Large intestine (tissue), 3 donors: ENCODE results near the gene SMYD3. TPM values are rescaled to one million over a fixed set of nuclear protein-coding genes. Genes with fewer than 3 reads are reported as not detected.
"Not testable (repeated sequence)": the region's sequence is repeated elsewhere in the genome, so short reads cannot be mapped to it uniquely, and the experiment has no call there.

Experiments used
- DNase-seq, 2 donors: peaks; one replicate each; pipeline versions ENCODE4 v3.0.0 to v3.0.0-alpha.2; 2013
- H3K27ac ChIP-seq: one replicate; pipeline ENCODE4 v1.5.1; 2013; ENCODE audit warnings: low read length
- H3K27me3 ChIP-seq: 2 replicates; pipeline ENCODE4 v1.6.1; 2013; ENCODE audit warnings: low read length; ENCODE audit not compliant: control insufficient read depth, insufficient read depth
- H3K36me3 ChIP-seq: 2 replicates; pipeline ENCODE4 v1.6.1; 2013; ENCODE audit warnings: low read length; ENCODE audit not compliant: control insufficient read depth, insufficient read depth
- H3K4me1 ChIP-seq: one replicate; pipeline ENCODE4 v1.6.1; 2013; ENCODE audit warnings: low read length; ENCODE audit not compliant: control insufficient read depth, insufficient read depth
- H3K4me3 ChIP-seq: one replicate; pipeline ENCODE4 v1.5.1; 2013; ENCODE audit warnings: low read length
- H3K9me3 ChIP-seq: one replicate; pipeline ENCODE4 v1.6.1; 2013; ENCODE audit warnings: mild to moderate bottlenecking, low read depth, low read length, moderate library complexity; ENCODE audit not compliant: control insufficient read depth
- WGBS: methylation state at CpG from one replicate; pipeline ENCODE4 v1.1.5; 2013; ENCODE audit warnings: low lambda C conversion rate; ENCODE audit not compliant: insufficient coverage; 5-methylcytosine and 5-hydroxymethylcytosine counted together
- polyA plus RNA-seq: library from polyadenylated mRNA; unstranded; fragments of 120-200 nt; gene quantifications from one replicate; pipeline ENCODE4 v1.2.1, GENCODE V29; 2013

The SMYD3 gene
- polyA plus RNA-seq, 1 donor = 12.0 TPM

DNA sequence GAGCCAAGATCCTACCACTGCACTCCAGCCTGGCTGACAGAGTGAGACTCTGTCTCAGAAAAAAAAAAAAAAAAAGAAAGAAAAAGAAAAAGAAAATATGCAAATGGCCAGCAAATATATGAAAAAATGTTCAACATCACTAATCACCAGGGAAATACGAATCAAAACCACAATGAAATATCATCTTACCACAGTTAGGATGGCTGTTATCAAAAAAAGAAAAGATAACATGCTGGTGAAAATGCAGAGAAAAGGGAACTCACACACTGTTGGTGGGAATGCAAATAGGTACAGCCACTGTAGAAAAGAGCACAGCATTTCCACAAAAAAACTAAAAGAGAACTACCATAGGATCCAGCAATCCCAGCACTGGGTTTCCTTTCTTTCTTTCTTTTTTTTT lies 477.5 kb downstream of the SMYD3 start:
- no peaks in the 10 kb centered on the region for H3K9me3 ChIP-seq
- H3K27me3 ChIP-seq = no peaks in the 10 kb centered on the region
- H3K4me3 ChIP-seq = no peak overlapping the region
- H3K27ac ChIP-seq = no peak overlapping the region
- no peak for DNase-seq
- no peaks in the 10 kb centered on the region for H3K36me3 ChIP-seq
- no peaks in the 10 kb centered on the region for H3K4me1 ChIP-seq
- WGBS = no CpG with 5 or more reads among the region's 1 CpG

DNA sequence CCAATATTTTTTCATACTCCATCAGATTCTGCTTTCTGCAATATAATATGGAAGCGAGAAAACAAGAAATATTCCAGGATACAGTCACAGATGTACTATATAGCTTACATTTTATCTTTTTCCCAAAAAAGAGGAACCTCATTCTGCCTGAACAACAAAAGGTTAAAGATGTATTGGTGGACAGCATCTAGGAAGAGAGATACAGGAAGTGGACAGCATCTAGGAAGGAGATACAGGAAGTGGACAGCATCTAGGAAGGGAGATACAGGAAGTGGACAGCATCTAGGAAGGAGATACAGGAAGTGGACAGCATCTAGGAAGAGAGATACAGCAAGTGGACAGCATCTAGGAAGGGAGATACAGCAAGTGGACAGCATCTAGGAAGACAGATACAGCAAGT lies 483.0 kb downstream of the SMYD3 start:
- not testable (repeated sequence) for H3K9me3 ChIP-seq, H3K27ac ChIP-seq, H3K4me1 ChIP-seq, H3K36me3 ChIP-seq, H3K4me3 ChIP-seq, DNase-seq, H3K27me3 ChIP-seq
- WGBS = no CpG with 5 or more reads among the region's 1 CpG

DNA sequence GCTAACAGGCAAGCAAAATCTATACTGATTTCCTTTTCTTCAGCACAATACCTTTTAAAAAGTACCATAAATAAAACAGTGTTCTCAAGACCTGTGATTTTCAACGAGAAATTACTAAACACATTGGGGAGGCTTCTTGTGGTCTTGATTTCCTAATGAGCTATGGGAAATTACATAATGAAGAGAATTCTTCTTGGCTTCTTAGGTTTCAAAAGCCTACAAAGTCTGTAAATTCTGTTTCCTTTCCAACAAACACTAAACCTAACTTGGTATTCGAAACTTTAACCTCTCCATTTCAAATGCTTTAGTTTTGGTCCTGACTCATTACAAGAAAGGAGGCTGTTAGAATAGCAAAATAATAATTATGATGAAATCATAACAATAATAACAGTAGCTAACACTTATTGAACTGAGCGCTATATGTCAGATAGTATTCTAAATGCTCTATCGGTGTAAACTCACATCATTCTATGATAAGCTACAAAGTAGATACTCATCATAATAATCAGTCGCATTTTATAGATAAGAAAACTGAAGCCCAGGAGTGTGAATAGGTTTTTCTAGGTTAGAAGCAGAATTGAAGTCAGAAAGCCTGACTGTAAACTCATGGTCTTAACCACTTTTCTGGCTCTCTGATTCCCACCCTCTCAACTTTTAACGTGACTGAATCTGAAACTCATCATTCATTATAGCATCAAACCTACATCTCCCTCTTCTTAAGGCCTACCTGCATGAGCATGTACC lies 486.7 kb downstream of the SMYD3 start:
- no peaks in the 10 kb centered on the region for H3K27me3 ChIP-seq
- no peaks in the 10 kb centered on the region for H3K36me3 ChIP-seq
- DNase-seq = no peak
- no peak overlapping the region for H3K27ac ChIP-seq
- WGBS = 100% methylated on average over 1 of the region's 6 CpGs
- H3K4me1 ChIP-seq = peaks cover 2% of the 10 kb centered on the region
- no peak overlapping the region for H3K4me3 ChIP-seq
- H3K9me3 ChIP-seq = no peaks in the 10 kb centered on the region

DNA sequence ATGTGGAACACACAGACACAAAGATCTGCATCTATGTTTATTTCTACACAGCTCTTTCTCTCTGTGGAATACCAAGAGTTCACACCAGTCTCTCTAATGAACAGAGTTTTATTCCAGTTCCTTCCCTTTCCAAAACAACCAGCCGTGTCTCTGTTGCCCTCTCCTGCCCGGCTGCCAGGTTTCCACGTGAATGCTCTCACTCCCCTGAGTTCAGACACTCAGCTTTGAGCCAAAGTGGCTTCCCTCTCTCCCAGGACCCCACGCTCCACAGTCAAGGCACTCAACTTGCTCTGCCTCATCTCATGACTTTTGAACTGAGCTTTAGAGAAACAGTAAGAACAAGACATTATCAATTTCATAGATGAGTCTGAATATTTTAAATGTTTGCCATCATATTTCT lies 488.9 kb downstream of the SMYD3 start:
- no CpG with 5 or more reads among the region's 4 CpGs for WGBS
- Histone ChIP-seq H3K27me3 (no peaks in the 10 kb centered on the region), H3K36me3 (no peaks in the 10 kb centered on the region), H3K4me1 (peaks cover 2% of the 10 kb centered on the region), H3K27ac (no peak overlapping the region), H3K9me3 (no peaks in the 10 kb centered on the region), H3K4me3 (no peak overlapping the region)
- DNase-seq = no peak

DNA sequence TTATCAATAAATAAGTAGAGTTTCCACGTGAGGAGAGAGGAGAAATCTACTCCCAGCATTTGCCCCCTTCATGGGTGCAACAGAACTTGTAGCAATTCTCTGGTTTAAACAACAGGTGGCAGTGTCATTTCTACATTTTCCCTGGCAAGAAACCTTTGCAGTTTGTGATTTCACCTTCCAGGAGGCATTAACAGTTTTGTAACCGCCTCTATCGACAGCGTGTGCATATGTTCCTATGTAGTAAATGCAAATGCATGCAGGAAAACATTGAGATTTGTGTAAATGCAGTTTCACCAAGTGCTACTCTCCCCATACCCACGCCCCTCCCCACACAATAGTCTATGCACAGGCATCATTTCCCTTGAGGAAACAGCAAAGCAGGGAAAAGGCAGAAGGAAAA lies 494.7 kb downstream of the SMYD3 start:
- peak in 1 of 2 donors; percentile 26 for DNase-seq
- no peak overlapping the region for H3K4me3 ChIP-seq
- no peaks in the 10 kb centered on the region for H3K9me3 ChIP-seq
- H3K27me3 ChIP-seq = no peaks in the 10 kb centered on the region
- no peaks in the 10 kb centered on the region for H3K36me3 ChIP-seq
- H3K4me1 ChIP-seq = no peaks in the 10 kb centered on the region
- WGBS = no CpG with 5 or more reads among the region's 5 CpGs
- no peak overlapping the region for H3K27ac ChIP-seq

DNA sequence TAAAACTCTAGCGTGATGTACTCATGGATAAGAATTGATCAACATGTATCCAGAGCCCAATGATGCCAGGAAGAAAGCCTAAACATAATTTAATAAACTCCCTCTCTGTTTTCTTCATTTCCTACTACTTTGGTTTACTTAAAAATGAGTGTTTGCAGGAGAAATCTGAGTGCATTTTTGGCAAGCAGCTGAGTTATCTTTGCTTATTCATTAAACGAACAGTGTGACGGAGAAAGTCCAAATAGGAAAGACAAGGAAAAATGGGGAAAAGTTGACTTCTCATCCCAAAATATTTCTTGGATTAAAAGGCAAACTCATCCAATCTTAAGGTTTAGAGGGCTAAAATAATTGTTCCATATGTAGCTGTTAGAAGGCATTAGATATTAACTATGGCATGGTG lies 496.7 kb downstream of the SMYD3 start:
- no peak for DNase-seq
- WGBS = 67% methylated on average over 1 of the region's 3 CpGs
- H3K27me3 ChIP-seq = no peaks in the 10 kb centered on the region
- no peak overlapping the region for H3K27ac ChIP-seq
- H3K9me3 ChIP-seq = no peaks in the 10 kb centered on the region
- H3K4me3 ChIP-seq = no peak overlapping the region
- no peaks in the 10 kb centered on the region for H3K4me1 ChIP-seq
- no peaks in the 10 kb centered on the region for H3K36me3 ChIP-seq

DNA sequence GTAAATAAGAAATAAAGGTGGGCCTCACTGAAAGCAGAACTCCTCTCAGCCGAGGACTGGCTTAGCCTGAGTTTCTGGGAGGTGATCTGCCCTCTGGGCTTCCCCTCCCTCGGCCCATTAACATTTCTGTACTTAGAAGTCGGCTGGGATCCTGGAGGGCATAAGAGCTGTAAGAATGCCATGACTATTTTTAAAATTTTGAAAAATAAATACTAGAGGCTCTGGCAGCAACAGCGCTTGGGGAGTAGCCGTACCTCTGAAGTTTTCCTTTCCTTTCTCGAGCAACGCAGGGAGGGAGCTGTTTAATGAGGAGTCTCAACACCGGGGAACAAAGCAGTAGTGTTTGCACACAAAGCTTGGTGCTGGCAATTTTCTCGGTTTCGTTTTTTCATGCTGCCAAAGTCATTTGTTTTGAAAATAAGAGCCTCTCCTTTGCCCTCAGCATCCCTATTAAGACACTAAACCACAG lies 498.7 kb downstream of the SMYD3 start:
- no peak for DNase-seq
- no peak overlapping the region for H3K27ac ChIP-seq
- H3K4me1 ChIP-seq = peaks cover 2% of the 10 kb centered on the region
- no peaks in the 10 kb centered on the region for H3K9me3 ChIP-seq
- H3K27me3 ChIP-seq = no peaks in the 10 kb centered on the region
- no CpG with 5 or more reads among the region's 10 CpGs for WGBS
- no peak overlapping the region for H3K4me3 ChIP-seq
- H3K36me3 ChIP-seq = no peaks in the 10 kb centered on the region

DNA sequence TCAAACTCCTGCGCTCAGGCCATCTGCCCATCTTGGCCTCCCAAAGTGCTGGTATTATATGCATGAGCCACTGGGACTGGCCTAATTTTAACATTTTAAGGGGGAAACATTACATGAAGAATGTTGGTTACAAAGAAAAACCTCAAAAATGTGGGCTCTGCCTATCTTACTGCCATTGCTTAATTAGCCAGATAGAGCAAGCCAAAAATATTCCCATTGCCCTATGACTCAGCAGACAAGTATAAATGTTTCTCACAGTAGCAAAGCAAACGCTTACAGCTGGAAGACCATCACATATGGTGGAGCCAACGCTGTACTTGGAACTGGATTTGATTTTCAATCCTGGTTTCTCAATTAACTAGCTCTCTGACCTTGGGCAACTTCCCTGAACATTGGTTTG lies 502.0 kb downstream of the SMYD3 start:
- Histone ChIP-seq H3K36me3 (no peaks in the 10 kb centered on the region), H3K4me3 (no peak overlapping the region), H3K27ac (no peak overlapping the region), H3K4me1 (peaks cover 2% of the 10 kb centered on the region), H3K27me3 (no peaks in the 10 kb centered on the region), H3K9me3 (no peaks in the 10 kb centered on the region)
- 100% methylated on average over 1 of the region's 3 CpGs for WGBS
- DNase-seq = no peak

DNA sequence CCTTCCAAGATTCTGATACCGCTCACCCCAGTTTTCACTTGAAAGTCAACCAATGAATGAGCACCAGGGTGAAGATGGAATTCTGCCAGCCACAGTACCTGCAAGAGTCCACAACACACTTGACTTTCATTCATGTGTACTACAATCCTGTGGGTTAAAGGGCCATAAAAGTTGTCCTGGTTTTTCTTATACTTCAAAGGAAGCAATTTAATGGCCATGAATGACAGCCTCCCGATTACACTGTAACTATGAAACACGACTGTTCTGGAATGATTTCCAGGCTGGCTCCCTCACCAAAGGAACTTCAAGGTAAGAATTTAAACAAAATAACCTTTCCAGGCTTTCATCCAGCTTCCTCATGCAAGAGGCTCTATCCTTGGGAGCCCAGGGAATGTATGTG lies 502.8 kb downstream of the SMYD3 start:
- Histone ChIP-seq H3K27ac (no peak overlapping the region), H3K4me1 (peaks cover 2% of the 10 kb centered on the region), H3K9me3 (no peaks in the 10 kb centered on the region), H3K4me3 (no peak overlapping the region), H3K36me3 (no peaks in the 10 kb centered on the region), H3K27me3 (no peaks in the 10 kb centered on the region)
- no CpG with 5 or more reads among the region's 3 CpGs for WGBS
- DNase-seq = peak in 1 of 2 donors; percentile 58

DNA sequence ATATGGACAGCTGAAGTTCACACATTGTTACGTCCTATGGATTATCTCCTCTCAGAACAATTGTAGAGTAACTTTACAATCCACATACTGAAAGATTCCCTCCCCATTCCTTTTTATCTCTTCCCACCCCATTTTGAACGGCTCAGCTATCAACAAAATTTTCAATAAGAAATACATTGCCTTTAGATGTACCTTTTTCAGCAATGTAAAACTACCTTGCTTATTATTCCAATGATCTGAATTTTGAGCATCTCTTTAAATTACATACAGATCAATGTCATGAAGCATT lies 503.7 kb downstream of the SMYD3 start:
- WGBS = no CpG with 5 or more reads among the region's 2 CpGs
- Histone ChIP-seq H3K27ac (no peak overlapping the region), H3K4me1 (peaks cover 2% of the 10 kb centered on the region), H3K27me3 (no peaks in the 10 kb centered on the region), H3K9me3 (no peaks in the 10 kb centered on the region), H3K4me3 (no peak overlapping the region), H3K36me3 (no peaks in the 10 kb centered on the region)
- DNase-seq = no peak

DNA sequence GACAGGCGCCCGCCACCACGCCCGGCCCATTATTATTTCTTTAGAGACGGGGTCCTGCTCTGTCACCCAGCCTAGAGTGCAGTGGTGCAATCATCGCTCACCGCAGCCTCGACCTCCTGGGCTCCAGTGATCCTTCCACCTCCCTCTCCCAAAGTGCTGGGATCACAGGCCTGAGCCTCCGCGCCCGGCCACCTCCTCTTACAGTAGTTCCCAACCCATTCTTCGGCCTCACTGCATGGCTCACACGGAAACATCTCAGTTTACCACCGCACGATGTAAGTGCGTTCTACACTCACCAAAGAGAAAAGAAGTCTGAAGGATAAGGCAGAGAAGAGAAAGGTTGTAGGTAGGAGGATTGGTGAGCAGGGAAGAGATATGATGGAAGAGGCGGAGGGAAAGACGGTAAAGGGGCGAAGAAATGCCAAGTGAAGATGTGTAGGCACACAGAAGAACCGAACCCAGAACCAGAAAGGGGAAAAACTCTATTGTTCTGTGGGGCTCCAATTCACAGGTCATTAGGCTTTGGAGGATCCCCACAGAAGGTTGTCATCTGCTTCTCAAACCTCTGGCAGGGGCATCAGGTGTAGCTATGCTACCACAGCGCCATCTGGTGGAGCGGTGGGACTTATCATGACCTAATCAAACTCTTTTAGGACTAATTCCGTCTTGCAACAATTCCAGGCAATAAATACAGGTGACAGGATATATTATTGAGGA lies 504.2 kb downstream of the SMYD3 start:
- Histone ChIP-seq H3K4me1 (peaks cover 2% of the 10 kb centered on the region), H3K27me3 (no peaks in the 10 kb centered on the region), H3K27ac (no peak overlapping the region), H3K9me3 (no peaks in the 10 kb centered on the region), H3K36me3 (no peaks in the 10 kb centered on the region), H3K4me3 (no peak overlapping the region)
- WGBS = 60% methylated on average over 1 of the region's 23 CpGs
- DNase-seq = peak; percentile 69 to 75
